Activated T-cell treated with anti-CD3 and anti-CD28 coated beads, Interleukin-2, amount 50 U/mL, for 48 hours (primary cell): ENCODE measurements around the gene GPATCH1.
"Not testable (repeated sequence)": the region's sequence is repeated elsewhere in the genome, so short reads cannot be mapped to it uniquely, and the experiment has no call there.

Source experiments
- DNase-seq, 2 experiments: peaks; one replicate each; pipeline ENCODE4 v3.0.0-alpha.2; 2020

GPATCH1 gene

GRCh38 chr19:33159893-33160292, 78.9 kb downstream of the GPATCH1 start:
- DNase-seq = no peak

GRCh38 chr19:33161201-33161600, 80.2 kb downstream of the GPATCH1 start:
- DNase-seq = no peak

GRCh38 chr19:33163481-33163880, 82.5 kb downstream of the GPATCH1 start:
- no peak for DNase-seq

- not testable (repeated sequence) for DNase-seq
Measured at GRCh38 chr19:33166037-33166436, 85.1 kb downstream of the GPATCH1 start.

- DNase-seq = no peak
Measured at GRCh38 chr19:33167438-33167837, 86.5 kb downstream of the GPATCH1 start.

- no peak for DNase-seq
Measured at GRCh38 chr19:33168528-33168927, 87.5 kb downstream of the GPATCH1 start.

GRCh38 chr19:33171222-33171795, 90.3 kb downstream of the GPATCH1 start:
- no peak for DNase-seq

GRCh38 chr19:33171916-33172359, 91.0 kb downstream of the GPATCH1 start:
- no peak for DNase-seq

GRCh38 chr19:33174186-33174585, 93.2 kb downstream of the GPATCH1 start:
- DNase-seq = no peak

- no peak for DNase-seq
Measured at GRCh38 chr19:33175156-33175782, 94.3 kb downstream of the GPATCH1 start.

GRCh38 chr19:33175886-33176669, 95.1 kb downstream of the GPATCH1 start:
- peak in 1 of 2 experiments; percentile 37 for DNase-seq

- DNase-seq = peak; percentile 99
Measured at GRCh38 chr19:33176670-33177416, 95.9 kb downstream of the GPATCH1 start.

- no peak for DNase-seq
Measured at GRCh38 chr19:33177417-33177979, 96.5 kb downstream of the GPATCH1 start.
